Ishikawa (cell line): ENCODE measurements around the gene DMRTB1.

Experiments
- MAX ChIP-seq: IDR thresholded peaks from 2 replicates; pipeline ENCODE4 v1.6.1; 2012
- REST ChIP-seq: IDR thresholded peaks from 2 replicates; pipeline ENCODE4 v1.6.1; 2012; ENCODE audit warnings: low read depth, mild to moderate bottlenecking
- TAF1 ChIP-seq: IDR thresholded peaks from 2 replicates; pipeline ENCODE4 v1.6.1; 2012; ENCODE audit warnings: low read depth, mild to moderate bottlenecking
- YY1 ChIP-seq: IDR thresholded peaks from 2 replicates; pipeline ENCODE4 v1.6.1; 2012; ENCODE audit warnings: low read depth

- TF ChIP-seq MAX (no peak), YY1 (no peak), TAF1 (no peak), REST (no peak)
These were observed 25.7 kb downstream of the DMRTB1 start for GRCh38 chr1:53484705-53485477.
